ENCODE data around the gene LITAFD.
A peak's percentile ranks its signal among the peaks of the same experiment; 100 is the strongest.
"Not testable (repeated sequence)": the region's sequence is repeated elsewhere in the genome, so short reads cannot be mapped to it uniquely, and the experiment has no call there.

Gene LITAFD

DNA sequence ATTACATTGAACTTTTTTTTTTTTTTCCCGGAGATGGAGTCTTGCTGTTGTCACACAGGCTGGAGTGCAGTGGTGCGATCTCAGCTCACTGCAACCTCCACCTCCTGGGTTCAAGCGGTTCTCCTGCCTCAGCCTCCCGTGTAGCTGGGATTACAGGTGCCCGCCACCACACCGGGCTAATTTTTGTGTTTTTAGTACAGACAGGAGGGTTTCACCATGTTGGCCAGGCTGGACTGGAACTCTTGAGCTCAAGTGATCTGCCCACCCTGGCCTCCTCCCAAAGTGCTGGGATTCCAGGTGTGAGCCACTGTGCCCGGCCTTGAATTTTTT, 8.3 kb upstream of the LITAFD start:
- not testable (repeated sequence) for DNase-seq

DNA sequence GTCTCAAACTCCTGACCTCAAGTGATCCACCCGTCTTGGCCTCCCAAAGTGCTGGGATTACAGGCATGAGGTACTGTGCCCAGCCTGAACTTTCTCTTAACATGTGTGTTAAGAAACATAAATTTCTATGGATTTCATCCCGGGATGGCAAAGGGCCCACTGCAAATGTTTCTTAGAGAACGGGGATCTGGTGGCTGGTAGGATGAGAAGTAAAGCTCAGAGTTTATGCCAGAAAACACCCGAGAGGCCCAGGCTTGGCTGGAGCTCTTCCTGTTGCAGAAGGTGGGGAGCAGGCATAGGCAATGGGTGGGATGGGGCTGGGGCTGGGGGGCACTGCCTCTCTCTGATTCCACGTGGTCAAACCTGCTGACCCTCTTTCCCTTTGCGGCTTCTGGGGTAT, 7.8 kb upstream of the LITAFD start:
- no peak for DNase-seq

DNA sequence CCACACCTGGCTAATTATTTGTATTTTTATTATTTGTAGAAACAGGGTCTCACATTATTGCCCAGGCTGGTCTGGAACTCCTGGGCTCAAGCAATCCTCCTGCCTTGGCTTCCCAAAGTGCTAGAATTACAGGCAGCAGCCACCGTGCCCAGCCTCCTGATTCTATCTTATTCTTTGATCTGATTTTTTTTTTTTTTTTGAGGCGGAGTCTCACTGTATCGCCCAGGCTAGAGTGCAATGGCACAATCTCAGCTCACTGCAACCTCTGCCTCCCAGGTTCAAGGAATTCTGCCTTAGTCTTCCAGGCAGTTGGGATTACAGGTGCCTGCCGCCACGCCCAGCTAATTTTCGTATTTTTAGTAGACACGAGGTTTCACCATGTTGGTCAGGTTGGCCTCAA, 6.8 kb upstream of the LITAFD start:
- not testable (repeated sequence) for DNase-seq

DNA sequence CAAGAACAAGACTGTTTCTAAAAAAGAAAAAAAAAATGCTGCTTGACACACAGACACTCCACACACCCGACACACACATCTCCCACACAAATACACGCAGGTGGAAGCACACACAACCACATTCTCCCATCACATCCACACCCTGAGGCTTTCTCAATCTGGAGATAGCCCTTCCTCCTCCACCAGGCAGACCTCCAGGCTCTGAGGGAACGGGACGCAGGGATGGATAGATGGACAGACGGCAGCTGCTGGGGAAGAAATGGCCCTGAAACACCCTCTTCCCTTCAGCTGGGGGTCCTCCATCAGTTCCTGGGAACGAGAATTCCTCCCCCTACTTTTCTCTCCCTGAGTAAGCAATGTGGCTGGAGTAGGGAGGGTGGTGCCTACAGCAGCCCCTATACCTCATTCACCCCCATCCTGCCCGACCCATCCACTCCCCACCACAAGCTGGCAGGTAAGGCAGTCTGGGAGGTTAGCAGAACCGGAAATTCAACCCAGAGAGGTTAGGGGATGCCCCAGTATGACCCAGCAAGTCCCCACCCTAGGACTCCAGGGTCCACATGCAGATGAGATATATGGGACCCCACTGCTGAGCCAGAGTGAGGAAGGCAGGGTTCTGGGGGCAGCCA, 4.1 kb upstream of the LITAFD start:
- DNase-seq, result no peak

DNA sequence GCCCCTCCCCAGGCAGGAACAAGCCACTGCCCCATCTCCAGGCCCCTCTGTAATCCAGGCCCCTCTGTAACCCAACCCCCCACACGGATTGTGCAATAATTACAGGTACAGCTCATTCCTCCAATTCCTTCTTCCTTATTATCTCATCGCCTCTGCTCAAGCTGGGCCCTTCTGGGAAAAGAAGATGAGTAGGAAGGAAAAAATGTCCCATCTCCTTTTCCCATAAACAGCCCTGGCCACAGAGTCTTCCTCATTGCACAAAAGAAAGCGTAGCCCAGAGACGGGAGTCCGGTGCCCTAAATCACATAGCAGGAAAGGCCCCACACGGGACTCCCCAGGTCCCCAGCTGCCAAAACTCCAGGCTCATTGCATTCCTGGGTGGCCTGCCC, 3.6 kb upstream of the LITAFD start:
- DNase-seq, result no peak

DNA sequence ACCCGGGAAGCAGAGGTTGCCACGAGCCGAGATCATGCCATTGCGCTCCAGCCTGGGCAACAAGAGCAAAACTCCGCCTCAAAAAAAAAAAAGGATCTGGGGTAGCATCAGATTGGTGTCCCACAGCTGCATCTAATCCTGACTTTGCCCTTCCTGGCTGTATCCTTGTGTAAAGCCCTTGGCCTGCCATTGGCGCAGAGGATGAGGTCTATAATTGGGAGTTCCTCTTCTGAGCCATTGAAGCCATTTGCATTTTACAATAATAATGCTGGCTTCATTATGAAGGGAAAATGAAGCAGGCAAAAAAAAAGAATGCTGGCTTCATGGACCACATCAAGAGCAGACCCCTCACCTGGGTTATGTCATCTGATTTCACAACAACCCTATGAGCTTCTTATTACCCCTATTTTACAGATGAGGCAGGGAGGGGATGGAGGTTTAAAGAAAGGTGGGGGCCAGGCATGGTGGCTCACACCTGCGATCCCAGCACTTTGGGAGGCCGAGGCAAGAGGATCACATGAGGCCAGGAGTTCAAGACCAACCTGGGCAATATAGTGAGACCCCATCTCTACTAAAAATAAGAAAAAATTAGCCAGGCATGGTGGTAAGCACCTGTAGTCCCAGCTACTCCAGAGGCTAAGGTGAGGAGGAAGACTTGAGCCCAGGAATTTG, 1.2 kb upstream of the LITAFD start:
- DNase-seq, result no peak

DNA sequence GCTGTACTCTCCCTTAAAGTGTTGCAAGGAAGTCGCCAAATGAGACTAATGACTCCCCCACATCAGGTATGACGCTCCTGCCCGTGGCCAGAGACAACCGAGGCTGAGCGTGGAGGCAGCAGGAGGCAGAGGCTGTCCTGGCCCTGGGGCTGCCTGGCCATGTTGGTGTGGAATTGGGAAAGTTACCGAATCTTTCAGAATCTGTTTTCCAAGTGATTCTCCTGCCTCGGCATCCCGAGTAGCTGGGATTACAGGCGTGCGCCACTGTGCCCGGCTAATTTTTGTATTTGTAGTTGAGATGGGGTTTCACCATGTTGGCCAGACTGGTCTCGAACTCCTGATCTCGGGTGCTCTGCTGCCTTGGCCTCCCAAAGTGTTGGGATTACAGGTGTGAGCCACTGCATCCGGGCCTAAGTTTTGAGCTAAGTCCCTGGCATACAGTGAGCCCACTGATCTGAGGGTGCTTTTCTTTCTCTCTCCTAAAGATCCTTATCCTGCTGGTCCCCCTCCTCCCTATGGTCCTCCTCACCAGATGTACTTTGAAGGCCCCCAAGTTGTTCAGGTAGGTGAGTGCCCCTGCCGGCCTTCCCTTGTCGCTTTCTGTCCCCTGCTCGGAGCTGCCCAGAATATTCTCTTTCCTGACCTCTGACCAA, 700 bp downstream of the LITAFD start:
- DNase-seq, result no peak

DNA sequence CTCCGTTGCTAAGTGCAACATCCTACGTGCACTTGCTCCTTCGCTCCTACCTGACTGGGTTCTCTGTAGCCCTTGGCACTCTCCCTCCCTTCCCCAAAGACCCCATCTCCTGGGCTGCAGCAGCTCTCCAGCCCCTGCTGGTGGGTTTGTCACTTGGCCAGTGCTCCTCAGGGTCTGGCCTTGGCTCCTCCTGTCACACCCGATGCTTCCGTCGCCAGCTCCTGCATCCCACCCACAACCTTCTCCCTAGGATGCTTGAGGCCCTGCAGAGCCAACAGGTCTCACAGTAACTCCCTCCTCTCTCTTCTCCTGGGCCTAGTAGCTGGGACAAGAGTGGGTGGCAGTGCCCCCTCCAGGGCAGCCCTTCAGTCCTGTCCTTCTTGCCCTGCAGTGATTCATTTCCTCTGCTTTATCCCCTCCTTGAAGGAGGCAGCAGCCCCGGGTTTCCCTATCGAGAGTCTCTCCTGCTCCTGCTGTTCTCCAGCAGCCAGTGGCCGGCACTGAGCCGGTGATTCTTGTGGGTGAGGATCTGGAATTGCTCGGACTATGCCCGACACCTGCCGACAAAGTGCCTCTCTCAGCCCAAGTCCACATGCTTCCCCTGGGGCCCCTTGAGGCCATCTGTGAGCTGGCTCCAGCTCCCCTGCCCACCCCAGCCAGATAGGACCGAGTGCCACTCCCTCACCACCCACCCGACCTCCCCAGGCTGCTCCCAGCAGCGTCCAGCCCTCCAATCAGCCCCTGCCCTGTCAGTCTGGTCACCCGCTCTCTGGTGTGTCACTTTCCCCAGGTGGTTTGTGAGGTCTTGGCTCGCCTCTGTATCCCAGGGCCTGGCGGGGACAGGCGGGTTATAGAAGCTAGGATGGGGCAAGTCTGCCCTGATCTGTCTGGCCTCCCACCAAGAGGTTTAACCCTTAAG, 3.8 kb downstream of the LITAFD start:
- DNase-seq, result no peak

DNA sequence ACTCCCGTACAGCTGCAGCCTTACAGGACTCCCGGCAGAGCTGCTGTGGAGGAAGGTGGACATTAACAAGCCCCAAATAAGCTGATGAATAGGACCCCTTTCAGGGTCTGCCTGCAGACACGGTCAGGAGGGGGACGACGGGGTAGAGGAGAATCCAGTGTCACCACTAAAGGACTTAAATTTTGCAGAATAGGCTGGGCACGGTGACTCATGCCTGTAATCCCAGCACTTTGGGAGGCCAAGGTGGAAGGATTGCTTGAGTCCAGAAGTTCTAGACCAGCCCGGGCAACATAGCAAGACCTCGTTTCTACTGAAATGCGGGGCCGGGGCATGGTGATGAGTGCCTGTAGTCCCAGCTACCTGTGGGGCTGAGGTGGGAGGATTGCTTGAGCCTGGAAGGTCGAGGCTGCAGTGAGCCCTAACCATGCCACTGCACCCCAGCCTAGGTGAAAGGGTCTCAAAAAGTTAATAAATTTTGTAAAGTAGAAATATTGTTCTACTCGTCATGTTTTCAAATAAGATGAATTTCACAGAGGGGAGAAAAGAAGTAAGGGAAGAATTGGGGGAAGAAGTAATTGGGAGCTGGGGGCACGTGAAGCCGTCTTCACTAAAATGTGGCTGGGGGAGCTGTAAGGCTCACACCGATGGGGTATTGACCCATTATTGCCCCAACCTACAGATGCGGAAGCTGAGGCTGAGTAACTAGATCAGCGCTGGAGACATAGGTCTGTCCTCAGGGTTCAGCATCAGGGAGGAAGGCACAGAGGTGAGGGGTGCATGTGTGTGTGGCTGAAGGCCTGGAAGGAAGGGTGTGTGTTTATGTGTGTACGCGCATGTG, 4.7 kb downstream of the LITAFD start:
- DNase-seq, result no peak

DNA sequence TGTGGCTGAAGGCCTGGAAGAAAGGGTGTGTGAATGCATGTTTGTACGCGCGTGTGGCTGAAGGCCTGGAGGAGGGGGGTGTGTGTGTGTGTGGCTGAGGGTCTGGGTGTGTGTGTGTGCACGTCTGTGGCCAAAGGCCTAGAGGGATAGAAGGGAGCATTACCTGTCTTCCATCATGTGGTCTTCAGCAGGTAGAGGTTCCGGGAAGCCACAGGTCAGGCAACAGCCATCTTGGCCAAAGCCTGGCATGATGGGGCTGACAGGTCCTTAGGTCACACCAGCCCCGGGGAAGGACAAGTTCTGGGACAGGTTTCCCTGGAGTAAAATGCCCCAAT, 5.2 kb downstream of the LITAFD start:
- no peak for DNase-seq

DNA sequence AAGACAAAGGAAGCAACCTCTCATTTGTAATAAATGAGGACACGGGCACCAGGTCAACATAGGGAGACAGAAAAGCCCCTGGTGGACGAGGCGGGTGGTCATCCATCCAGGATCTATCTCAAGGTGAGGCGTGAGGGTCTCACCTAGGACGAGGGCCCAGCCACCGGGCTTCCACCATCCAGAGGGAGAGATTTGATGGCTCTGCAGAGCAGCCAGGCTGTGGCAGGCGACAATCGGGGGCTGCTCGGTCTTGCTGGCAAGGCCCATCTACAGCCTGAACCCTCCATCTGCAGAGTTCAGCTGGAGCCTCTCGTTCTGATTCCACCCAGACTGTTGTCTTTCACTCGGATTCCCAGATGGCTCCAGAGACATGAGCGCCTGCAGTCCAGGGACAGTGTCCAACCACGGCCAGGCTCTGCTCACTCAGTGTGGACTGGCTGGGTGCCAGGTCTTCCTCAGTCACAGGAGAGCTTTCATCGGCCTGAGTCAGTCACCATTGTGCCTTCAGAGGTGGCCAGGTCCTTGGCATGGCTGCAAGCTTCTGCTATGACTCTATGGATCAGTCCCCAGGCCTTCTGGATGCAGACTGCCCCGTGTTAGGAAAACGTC, 5.9 kb downstream of the LITAFD start:
- no peak for DNase-seq

DNA sequence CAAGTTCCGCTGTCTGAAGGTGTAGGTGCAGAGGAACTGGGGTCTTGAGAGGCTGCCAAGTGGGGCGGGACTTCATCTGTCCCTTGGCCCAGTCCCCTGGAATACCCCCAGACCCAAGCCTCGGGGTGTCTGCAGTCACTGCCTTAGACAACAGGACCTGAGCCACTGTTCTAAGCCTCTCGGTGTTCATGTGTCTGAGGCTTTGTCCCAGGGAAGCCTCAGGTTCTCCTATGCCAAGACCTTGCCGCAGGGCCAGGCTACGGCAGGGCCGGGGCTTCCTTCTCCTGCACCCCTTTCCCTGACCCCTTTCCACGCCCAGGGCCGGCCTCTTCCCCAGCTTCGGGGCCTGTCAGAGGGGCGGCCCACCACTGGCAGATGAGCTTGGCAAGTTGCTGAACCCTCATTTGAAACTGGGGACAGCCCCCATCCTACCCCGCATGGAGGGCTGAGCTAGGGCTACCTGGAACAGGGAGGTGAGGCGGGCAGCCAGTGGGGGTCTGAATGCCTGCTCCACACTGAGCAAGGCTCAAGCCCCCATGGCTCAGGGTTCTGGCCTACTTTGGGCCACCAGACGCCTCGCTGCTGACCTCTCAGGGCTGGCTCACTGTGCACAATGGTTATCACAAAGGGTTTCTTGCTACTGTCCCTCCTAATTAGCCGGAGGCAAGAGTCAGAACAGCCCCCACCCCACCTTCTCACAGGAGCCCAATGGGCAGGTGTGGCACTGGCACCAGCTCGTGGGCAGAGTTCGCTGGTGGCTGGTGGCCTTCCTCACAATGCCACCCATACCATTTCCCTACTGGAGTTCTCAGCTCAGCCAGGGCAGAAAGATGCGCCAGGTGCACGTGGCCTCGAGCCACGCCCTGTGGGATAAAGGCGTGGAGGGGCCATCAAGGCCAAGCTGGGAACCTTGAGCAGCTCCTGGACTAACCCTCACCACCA, 7.1 kb downstream of the LITAFD start:
- DNase-seq, result no peak

DNA sequence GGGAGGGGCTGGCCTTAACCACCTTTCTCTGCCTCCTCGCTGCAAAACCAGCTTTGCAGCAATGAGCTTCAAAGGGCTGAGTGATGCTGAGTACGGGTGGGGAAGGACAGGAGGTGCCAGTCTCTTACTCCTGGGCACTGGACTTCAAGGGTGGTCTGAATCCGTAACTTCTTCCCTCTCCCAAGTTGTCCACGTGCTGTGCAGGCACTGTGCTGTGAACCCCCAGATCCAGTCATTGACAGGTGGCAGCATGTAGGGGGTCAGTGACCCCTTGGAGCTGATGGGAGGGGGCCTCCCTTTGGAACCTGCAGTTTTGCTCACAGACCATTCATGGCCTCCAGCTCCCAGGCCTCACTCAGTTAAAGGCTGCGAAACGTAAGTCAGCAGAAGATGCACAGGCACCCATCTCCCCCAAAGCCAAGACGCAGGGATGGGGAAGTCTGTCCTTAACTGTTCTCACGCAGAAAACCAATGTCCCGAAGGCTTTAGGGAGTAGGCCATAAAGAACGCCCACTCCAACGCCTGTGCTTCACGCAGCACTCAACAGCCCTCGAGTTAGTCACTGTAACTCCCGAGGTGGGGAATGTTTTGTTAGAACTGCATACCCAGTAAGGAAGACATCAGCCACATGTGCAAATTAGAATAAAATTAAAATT, 7.9 kb downstream of the LITAFD start:
- DNase-seq, result no peak

DNA sequence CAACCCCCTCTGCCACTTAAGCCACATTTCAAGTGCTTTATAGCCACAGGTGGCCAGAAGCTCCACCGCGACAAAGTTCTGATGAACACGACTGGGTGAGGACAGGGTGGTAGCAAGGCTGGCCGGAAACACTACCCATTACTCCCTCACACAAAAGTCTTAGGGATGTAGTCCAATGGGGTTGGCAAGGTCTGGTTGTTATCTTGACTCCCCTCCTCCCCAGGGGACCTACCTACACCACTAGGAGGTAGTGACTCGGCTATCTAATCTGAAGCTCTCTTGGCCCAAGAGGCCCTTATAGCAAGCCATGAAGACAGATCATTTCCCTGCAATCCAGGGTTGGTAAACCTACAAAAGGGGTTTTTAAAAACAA, 8.4 kb downstream of the LITAFD start:
- DNase-seq, result no peak

DNA sequence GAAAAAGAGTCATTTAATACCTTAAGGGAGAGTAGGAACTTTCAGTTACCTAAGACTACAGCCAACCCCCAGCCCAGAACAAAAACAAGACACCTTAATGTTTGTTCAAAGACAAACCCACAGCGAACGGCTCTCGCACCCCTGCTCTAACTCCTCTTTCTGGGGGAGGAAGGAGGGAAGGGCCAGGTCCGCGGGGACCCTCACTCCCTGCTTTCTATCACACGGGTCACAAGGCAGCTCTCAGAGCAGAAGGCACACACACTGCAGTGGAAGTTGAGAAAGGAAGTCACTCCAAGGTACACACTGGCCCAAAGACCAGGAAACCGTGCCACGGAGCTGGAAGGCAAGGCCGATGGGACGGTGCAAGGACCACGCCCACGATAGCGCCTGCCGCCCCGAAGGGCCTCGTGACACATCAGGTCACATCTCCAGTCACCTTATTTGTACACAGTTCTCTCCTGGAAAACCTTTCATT, 10.0 kb downstream of the LITAFD start:
- DNase-seq, result peak in 1 of 2 experiments; percentile 37

DNA sequence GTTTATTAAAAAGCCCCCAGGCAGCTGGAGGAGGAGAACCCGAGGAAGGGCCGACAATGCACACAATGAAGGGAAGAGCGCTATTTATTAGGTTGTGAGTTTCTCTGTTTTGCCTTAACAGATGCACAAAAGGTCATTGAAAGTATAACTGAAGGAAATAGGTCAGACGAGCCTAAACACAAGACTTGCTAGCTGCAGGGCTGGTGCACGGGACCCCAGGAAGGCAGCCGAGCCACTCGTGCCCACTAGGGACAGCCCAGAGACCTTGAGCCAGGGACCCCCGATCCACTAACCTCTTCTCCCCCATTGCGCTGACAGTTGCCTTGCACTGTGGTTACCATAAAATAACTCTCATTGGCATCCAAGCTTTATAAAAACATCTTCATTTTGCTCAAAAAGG, 11.3 kb downstream of the LITAFD start:
- DNase-seq, result no peak

DNA sequence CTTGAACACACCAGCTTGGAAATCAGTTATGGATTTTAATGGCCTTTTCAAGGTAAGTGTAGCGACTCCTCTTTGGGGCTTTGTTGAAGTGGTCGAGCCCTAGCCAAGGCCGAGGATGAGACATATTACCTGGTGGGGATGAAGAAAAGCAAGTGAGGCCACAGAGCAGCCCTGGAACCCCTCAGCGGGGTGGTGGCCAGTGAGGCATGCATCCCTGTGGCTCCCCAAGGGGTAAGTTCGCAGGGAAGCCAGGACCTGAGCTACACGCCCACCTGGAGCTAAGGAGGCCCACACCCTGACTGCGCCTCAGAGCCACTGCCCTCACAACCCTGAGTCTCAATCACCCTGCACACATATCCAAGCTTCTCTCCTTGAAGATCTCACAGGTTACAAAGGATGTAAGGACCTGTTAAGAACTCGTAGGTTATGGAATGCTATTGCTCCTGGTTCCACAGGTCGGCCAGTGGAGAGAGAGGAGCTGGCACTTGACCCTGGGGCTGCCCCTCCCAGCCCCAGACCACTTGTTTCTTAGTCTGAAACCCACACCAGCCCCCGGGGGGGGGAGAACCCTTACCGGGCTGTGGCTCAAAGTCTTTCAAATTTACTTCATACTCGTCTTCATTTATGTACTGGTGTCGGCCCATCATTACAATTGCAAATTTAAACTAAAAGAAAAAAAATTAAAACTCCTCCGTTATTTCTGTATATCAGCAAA, 12.0 kb downstream of the LITAFD start:
- no peak for DNase-seq

DNA sequence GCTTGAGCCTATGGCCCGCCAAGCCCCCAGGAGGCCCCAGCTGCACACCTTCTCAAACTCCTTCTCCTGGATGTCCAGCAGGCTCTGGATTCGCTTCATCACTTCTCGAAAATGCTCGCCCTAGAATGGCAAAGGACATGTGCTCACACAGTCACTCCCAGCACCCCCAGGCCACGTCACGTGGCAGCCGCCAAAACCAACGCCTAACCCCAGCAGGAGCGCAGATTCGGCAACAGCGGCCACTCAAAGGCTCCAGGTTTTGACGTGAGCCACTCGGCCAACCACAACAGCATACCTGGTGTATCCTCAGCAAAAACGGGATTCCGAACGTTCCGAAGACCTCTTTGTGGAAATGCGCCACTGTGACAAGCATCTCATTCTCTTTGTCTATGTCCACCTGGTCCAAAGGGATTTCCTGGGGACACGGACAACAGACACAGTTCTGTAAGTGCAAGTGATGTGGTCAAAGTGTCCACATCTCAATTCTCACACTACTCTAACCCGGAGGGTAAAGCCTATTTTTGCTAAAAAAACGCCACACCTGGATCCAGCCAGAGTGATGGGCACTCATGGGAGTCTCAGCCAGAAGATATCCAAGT, 12.7 kb downstream of the LITAFD start:
- DNase-seq, result no peak

DNA sequence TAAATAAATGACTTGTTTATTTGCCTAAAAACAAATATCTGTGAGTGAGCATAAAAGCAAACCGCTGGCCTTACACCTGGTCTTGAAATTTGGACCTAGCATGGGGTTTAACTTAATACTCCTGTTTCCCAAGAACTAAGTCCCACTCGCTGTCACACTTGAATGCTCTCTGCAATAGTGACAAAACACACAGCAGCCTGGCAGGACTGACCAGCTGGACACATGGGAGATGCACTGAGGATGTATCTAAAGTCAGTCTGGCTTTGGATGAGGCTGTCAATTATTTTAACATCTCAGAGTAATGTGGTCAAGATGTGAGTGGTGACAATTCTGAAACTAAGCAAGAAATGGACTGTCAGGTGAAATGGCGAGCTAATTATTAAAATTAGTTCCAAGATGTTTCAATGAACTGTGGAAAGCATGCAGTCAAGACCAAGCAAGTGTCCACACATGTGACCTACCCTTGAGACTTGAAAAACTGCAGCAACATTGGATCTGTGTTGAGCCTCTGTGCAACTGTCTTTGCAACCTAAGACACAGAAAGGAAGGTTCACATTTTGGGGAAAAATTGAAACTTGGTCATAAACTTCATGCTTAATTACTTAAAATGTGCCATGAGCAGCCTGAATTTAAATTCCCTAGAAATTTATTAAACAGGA, 16.6 kb downstream of the LITAFD start:
- no peak for DNase-seq
